CD4-positive, alpha-beta T cell treated with Interleukin-21 for 1 hour (primary cell): Measurements from ENCODE around the gene CCDC82.

ENCODE experiments used
- DNase-seq: peaks from one replicate; pipeline ENCODE4 v3.0.0-alpha.2; 2020

CCDC82 gene

GRCh38 chr11:96358321-96358720 is 31.4 kb downstream of the CCDC82 start:
- no peak for DNase-seq

GRCh38 chr11:96357794-96358193 is 31.9 kb downstream of the CCDC82 start:
- DNase-seq, result no peak

- no peak for DNase-seq
These were observed 32.9 kb downstream of the CCDC82 start for GRCh38 chr11:96356848-96357247.

GRCh38 chr11:96342961-96343711 is 46.6 kb downstream of the CCDC82 start, which contains the start of gene MAML2:
Gene MAML2, minus strand, starts transcription at chr11:96343195. Its CDS starts 1,300 bp downstream, at chr11:96341895.
- peak; percentile 93 for DNase-seq

- DNase-seq, result peak; percentile 24
These were observed 47.4 kb downstream of the CCDC82 start for GRCh38 chr11:96342014-96342960.

GRCh38 chr11:96341211-96342013 is 48.3 kb downstream of the CCDC82 start:
- DNase-seq, result peak; percentile 80

- no peak for DNase-seq
These were observed 49.2 kb downstream of the CCDC82 start for GRCh38 chr11:96340555-96340885.

GRCh38 chr11:96339706-96340554 is 49.8 kb downstream of the CCDC82 start:
- no peak for DNase-seq

- peak; percentile 62 for DNase-seq
These were observed 50.6 kb downstream of the CCDC82 start for GRCh38 chr11:96338910-96339705.

GRCh38 chr11:96337541-96338431 is 51.9 kb downstream of the CCDC82 start:
- peak; percentile 29 for DNase-seq

GRCh38 chr11:96335388-96335787 is 54.3 kb downstream of the CCDC82 start:
- no peak for DNase-seq

GRCh38 chr11:96334219-96334618 is 55.5 kb downstream of the CCDC82 start:
- DNase-seq, result no peak

GRCh38 chr11:96333191-96333719 is 56.5 kb downstream of the CCDC82 start:
- DNase-seq, result no peak

- no peak for DNase-seq
These were observed 57.5 kb downstream of the CCDC82 start for GRCh38 chr11:96332126-96332771.

GRCh38 chr11:96331699-96332116 is 58.0 kb downstream of the CCDC82 start:
- no peak for DNase-seq

- DNase-seq, result no peak
These were observed 59.2 kb downstream of the CCDC82 start for GRCh38 chr11:96330511-96330859.

- no peak for DNase-seq
These were observed 59.7 kb downstream of the CCDC82 start for GRCh38 chr11:96329855-96330510.

- DNase-seq, result no peak
These were observed 60.3 kb downstream of the CCDC82 start for GRCh38 chr11:96329419-96329818.
